CD4-positive, alpha-beta memory T cell (primary cell): ENCODE measurements around the gene PFDN5. TPM values are rescaled to one million over a fixed set of nuclear protein-coding genes. Genes with fewer than 3 reads are reported as not detected.

ENCODE experiments used
- CTCF ChIA-PET: fragments of 350-600 bp; sonication (Branson Sonifier 250); formaldehyde crosslinking; loops from one replicate; lab custom pipeline; 2021; ENCODE audit warnings: inconsistent platforms; ENCODE audit not compliant: partially characterized antibody; lab: Charles Lee
- POLR2A ChIA-PET: fragments of 350-600 bp; sonication (Branson Sonifier 250); formaldehyde crosslinking; loops from one replicate; lab custom pipeline; 2021; ENCODE audit not compliant: partially characterized antibody; lab: Charles Lee
- DNase-seq, 5 donors: peaks; one replicate each; pipeline versions ENCODE4 v3.0.0 to v3.0.0-alpha.2; 2020 to 2022; ENCODE audit warnings: mixed read lengths in 1 of 5
- H3K27ac ChIP-seq: one replicate; pipeline ENCODE4 v1.7.0; 2013; ENCODE audit warnings: low read depth, low read length
- H3K27me3 ChIP-seq: 2 replicates; pipeline ENCODE4 v1.7.0; 2013; ENCODE audit warnings: mild to moderate bottlenecking, low read length, moderate library complexity; ENCODE audit not compliant: insufficient read depth
- H3K36me3 ChIP-seq: 2 replicates; pipeline ENCODE4 v1.7.0; 2013; ENCODE audit warnings: mild to moderate bottlenecking, low read length, moderate library complexity; ENCODE audit not compliant: insufficient read depth
- H3K4me1 ChIP-seq: 2 replicates; pipeline ENCODE4 v1.7.0; 2013; ENCODE audit warnings: mild to moderate bottlenecking, low read length, moderate library complexity; ENCODE audit not compliant: insufficient read depth
- H3K4me3 ChIP-seq, 2 donors: one replicate each; pipeline ENCODE4 v1.7.0; 2013; ENCODE audit warnings: low read length in 2 of 2, mild to moderate bottlenecking in 1 of 2
- H3K9me3 ChIP-seq, 2 donors: one replicate each; pipeline ENCODE4 v1.7.0; 2013; ENCODE audit warnings: low read length in 2 of 2, control low read depth in 1 of 2; ENCODE audit not compliant: control insufficient read depth in 1 of 2
- H3K27ac Mint-ChIP-seq, 7 donors: one replicate each; pipeline ENCODE4 v1.8.0; 2020 to 2021; ENCODE audit warnings: mixed read lengths in 7 of 7, mild to moderate bottlenecking in 6 of 7, inconsistent platforms in 3 of 7, moderate library complexity in 3 of 7
- H3K27me3 Mint-ChIP-seq, 2 donors: one replicate each; pipeline ENCODE4 v1.8.0; 2020 to 2021; ENCODE audit warnings: mixed read lengths in 2 of 2
- H3K36me3 Mint-ChIP-seq, 2 donors: one replicate each; pipeline ENCODE4 v1.8.0; 2020 to 2021; ENCODE audit warnings: mixed read lengths in 2 of 2, inconsistent platforms in 1 of 2, mild to moderate bottlenecking in 1 of 2
- H3K4me1 Mint-ChIP-seq, 4 donors: one replicate each; pipeline ENCODE4 v1.8.0; 2020 to 2021; ENCODE audit warnings: mixed read lengths in 4 of 4, mild to moderate bottlenecking in 1 of 4
- H3K4me3 Mint-ChIP-seq, 8 donors: one replicate each; pipeline ENCODE4 v1.8.0; 2020 to 2021; ENCODE audit warnings: mixed read lengths in 8 of 8, mild to moderate bottlenecking in 7 of 8, moderate library complexity in 6 of 8, inconsistent platforms in 3 of 8
- H3K9me3 Mint-ChIP-seq, 8 donors: one replicate each; pipeline ENCODE4 v1.8.0; 2020 to 2021; ENCODE audit warnings: mixed read lengths in 8 of 8, mild to moderate bottlenecking in 5 of 8, inconsistent platforms in 3 of 8, moderate library complexity in 1 of 8
- intact Hi-C: fragments of 100-400 bp; cut with micrococcal nuclease; formaldehyde crosslinking; loops from one replicate; pipeline ENCODE4 v1.15.1; 2023
- polyA plus RNA-seq, 2 donors: library from polyadenylated mRNA; unstranded; fragments of 300-500 nt; fragmentation: Illumina TruSeq; gene quantifications; one replicate each; pipeline ENCODE4 v1.2.3, GENCODE V29; 2021
- total RNA-seq, 2 experiments: library from RNA; stranded (reverse); gene quantifications; one replicate each; pipeline ENCODE4 v1.2.3, GENCODE V29; 2021

PFDN5 gene
- total and polyA plus RNA-seq, 4 experiments from 2014 or later: 717 to 1,410 (median 1,012) TPM

DNA sequence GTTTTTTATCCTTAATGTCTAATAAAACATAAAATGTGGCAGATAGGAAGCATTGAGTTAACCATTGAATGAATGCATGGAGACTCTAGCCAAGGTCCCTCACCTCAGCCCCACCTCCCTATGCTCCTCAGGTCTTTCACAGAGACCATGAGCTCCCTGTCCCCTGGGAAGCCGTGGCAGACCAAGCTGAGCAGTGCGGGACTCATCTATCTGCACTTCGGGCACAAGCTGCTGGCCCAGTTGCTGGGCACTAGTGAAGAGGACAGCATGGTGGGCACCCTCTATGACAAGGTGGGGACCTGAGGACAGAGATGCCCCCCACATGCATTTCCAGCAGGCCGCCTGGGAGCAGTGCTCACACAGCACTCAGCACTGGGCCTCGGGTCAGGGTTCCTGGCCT, 7.6 kb downstream of the PFDN5 start:
- peaks cover 0 to 1% (median 0%) of the 10 kb centered on the region in 8 donors for H3K9me3 Mint-ChIP-seq
- H3K9me3 ChIP-seq: no peaks in the 10 kb centered on the region
- peak overlapping the region in 3 of 7 donors; percentile 66 to 92 (median 78) for H3K27ac Mint-ChIP-seq
- H3K4me3 ChIP-seq: no peak overlapping the region
- H3K4me1 Mint-ChIP-seq: peaks cover 26 to 49% (median 39%) of the 10 kb centered on the region in 4 donors
- POLR2A ChIA-PET: interaction anchor here (3.0 to 9.4 kb wide), 2 partner anchors 8 to 19 kb away, joined by 11 to 193 read pairs; partner anchors contain the start of genes AAAS and PFDN5
- H3K4me1 ChIP-seq: peaks cover 51% of the 10 kb centered on the region
- peaks cover 49% of the 10 kb centered on the region for H3K36me3 ChIP-seq
- CTCF ChIA-PET: interaction anchor here (1.2 to 1.6 kb wide), 3 partner anchors 18 to 143 kb away, joined by 3 to 8 read pairs (median 6); partner anchors contain the start of gene AAAS
- no peaks in the 10 kb centered on the region for H3K27me3 ChIP-seq
- H3K27ac ChIP-seq: no peak overlapping the region
- intact Hi-C loops: no loop called here
- H3K4me3 Mint-ChIP-seq: peak overlapping the region in 6 of 8 donors; percentile 22 to 99 (median 48)
- no peaks in the 10 kb centered on the region for H3K27me3 Mint-ChIP-seq
- peaks cover 39 to 71% of the 10 kb centered on the region in 2 donors for H3K36me3 Mint-ChIP-seq
- DNase-seq: no peak

DNA sequence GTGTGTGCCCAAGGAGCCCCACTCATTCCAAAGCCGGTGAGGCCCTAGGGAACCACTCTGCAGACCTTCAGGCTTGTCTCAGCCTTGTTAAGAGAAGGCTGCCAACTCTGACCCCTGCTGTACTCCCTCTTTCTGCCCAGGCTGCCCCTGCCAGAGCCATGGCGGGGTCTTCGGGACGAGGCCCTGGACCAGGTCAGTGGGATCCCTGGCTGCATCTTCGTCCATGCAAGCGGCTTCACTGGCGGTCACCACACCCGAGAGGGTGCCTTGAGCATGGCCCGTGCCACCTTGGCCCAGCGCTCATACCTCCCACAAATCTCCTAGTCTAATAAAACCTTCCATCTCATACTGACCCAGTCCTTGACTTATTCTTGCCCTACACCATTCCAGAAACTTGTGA, 11.5 kb downstream of the PFDN5 start:
- DNase-seq: no peak
- Histone ChIP-seq H3K27ac (no peak overlapping the region), H3K36me3 (peaks cover 61% of the 10 kb centered on the region), H3K4me1 (peaks cover 14% of the 10 kb centered on the region), H3K27me3 (no peaks in the 10 kb centered on the region), H3K4me3 (no peak overlapping the region), H3K9me3 (no peaks in the 10 kb centered on the region)
- ChIA-PET CTCF (interaction anchor here (1.0 to 2.4 kb wide), 3 partner anchors 15 to 95 kb away, joined by 3 to 8 read pairs (median 4); partner anchors contain the start of gene AAAS), POLR2A (no interaction called here)
- no peaks in the 10 kb centered on the region for H3K27me3 Mint-ChIP-seq
- no peak overlapping the region for H3K4me3 Mint-ChIP-seq
- no peaks in the 10 kb centered on the region for H3K9me3 Mint-ChIP-seq
- intact Hi-C loops: no loop called here
- peaks cover 6 to 15% (median 10%) of the 10 kb centered on the region in 4 donors for H3K4me1 Mint-ChIP-seq
- peaks cover 45 to 69% of the 10 kb centered on the region in 2 donors for H3K36me3 Mint-ChIP-seq
- H3K27ac Mint-ChIP-seq: peak overlapping the region in 2 of 7 donors; percentile 19 to 52

DNA sequence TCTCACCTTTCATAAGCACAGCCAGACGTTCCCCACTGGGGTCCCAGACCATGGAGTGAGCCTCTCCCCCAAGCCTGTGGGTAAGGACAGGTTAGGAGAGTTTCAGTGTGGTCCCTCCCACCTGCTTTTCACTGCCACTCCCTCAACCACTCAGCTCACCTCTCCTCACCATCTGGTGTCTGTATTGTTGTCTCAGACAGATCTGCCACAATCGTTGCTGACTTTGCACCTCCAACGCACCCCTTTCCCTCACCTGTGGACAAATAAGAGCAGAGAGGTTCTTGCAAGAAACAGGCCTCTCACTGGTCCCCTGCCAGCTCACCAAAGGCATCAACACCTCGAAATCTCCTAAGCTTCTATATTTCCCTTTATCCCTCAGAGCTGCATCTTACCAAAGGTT, 12.9 kb downstream of the PFDN5 start:
- H3K4me1 ChIP-seq: peaks cover 4% of the 10 kb centered on the region
- H3K27me3 ChIP-seq: no peaks in the 10 kb centered on the region
- H3K27ac ChIP-seq: no peak overlapping the region
- CTCF ChIA-PET: interaction anchor here (1.8 to 2.5 kb wide), 2 partner anchors 13 to 149 kb away, joined by 4 to 10 read pairs; partner anchors contain the start of gene AAAS
- H3K9me3 Mint-ChIP-seq: no peaks in the 10 kb centered on the region
- no peaks in the 10 kb centered on the region for H3K27me3 Mint-ChIP-seq
- H3K4me3 ChIP-seq: no peak overlapping the region
- peaks cover 0 to 2% (median under 1%) of the 10 kb centered on the region in 4 donors for H3K4me1 Mint-ChIP-seq
- DNase-seq: no peak
- H3K36me3 Mint-ChIP-seq: peaks cover 44 to 64% of the 10 kb centered on the region in 2 donors
- intact Hi-C loops: no loop called here
- H3K4me3 Mint-ChIP-seq: peak overlapping the region in 1 of 8 donors; percentile 5
- POLR2A ChIA-PET: no interaction called here
- H3K27ac Mint-ChIP-seq: peak overlapping the region in 3 of 7 donors; percentile 2 to 22 (median 17)
- no peaks in the 10 kb centered on the region for H3K9me3 ChIP-seq
- peaks cover 51% of the 10 kb centered on the region for H3K36me3 ChIP-seq

DNA sequence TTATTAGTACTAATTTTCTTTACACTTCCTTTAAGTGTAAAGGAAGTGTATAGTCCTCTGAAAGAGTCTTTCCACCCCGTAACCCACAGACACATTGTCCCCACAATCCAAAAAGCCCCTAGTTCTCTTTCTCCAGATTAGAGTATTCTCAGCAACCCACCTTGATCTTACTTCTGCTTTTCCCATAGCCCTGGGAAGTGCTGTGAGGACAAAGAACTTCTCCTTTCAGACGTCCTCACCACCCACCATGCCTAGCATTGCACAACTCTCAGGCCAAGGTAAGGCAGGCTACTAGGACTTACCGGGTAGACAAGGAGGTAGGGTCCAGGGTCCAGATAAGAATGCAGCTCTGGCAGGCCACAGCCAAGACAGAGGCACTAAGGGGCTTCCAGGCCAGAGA, 18.7 kb downstream of the PFDN5 start:
- Histone ChIP-seq H3K9me3 (no peaks in the 10 kb centered on the region), H3K27me3 (no peaks in the 10 kb centered on the region), H3K4me1 (no peaks in the 10 kb centered on the region), H3K36me3 (peaks cover 42% of the 10 kb centered on the region), H3K27ac (no peak overlapping the region), H3K4me3 (no peak overlapping the region)
- Mint-ChIP-seq H3K4me3 (no peak overlapping the region), H3K27me3 (no peaks in the 10 kb centered on the region), H3K27ac (peak overlapping the region in 4 of 7 donors; percentile 23 to 86 (median 66)), H3K4me1 (peaks cover 3 to 5% (median 4%) of the 10 kb centered on the region in 4 donors), H3K9me3 (no peaks in the 10 kb centered on the region), H3K36me3 (peaks cover 46 to 54% of the 10 kb centered on the region in 2 donors)
- no peak for DNase-seq
- intact Hi-C loops: no loop called here
- POLR2A ChIA-PET: interaction anchor here (0.9 kb wide), 1 partner anchor 12 kb away, joined by 3 read pairs; no protein-coding TSS in a partner anchor
- CTCF ChIA-PET: interaction anchor here (1.2 to 1.5 kb wide), 4 partner anchors 10 to 154 kb away, joined by 3 to 6 read pairs (median 4); no protein-coding TSS in a partner anchor

GRCh38 chr12:53320352-53321195, 25.2 kb downstream of the PFDN5 start:
- H3K27me3 Mint-ChIP-seq: peaks cover 0 to 2% of the 10 kb centered on the region in 2 donors
- peaks cover 14 to 37% of the 10 kb centered on the region in 2 donors for H3K36me3 Mint-ChIP-seq
- intact Hi-C loops: loop anchor here (1.0 kb wide), 6 partner anchors 21 to 181 kb away; partner anchors contain the start of genes CSAD, MYG1, PFDN5 and TARBP2
- H3K36me3 ChIP-seq: peaks cover 15% of the 10 kb centered on the region
- H3K4me1 ChIP-seq: peaks cover 39% of the 10 kb centered on the region
- peak overlapping the region; percentile 74 for H3K27ac ChIP-seq
- H3K9me3 ChIP-seq: no peaks in the 10 kb centered on the region
- peak overlapping the region; percentile 94 to 100 (median 97) for H3K4me3 Mint-ChIP-seq
- H3K27ac Mint-ChIP-seq: peak overlapping the region; percentile 90 to 100 (median 97)
- no peaks in the 10 kb centered on the region for H3K27me3 ChIP-seq
- DNase-seq: no peak
- H3K9me3 Mint-ChIP-seq: no peaks in the 10 kb centered on the region
- POLR2A ChIA-PET: interaction anchor here (0.5 to 8.9 kb wide), 32 partner anchors 10 to 315 kb away, joined by 3 to 193 read pairs (median 5); partner anchors contain the start of genes CSAD, EIF4B, ESPL1 and ITGB7
- peak overlapping the region; percentile 87 to 94 for H3K4me3 ChIP-seq
- H3K4me1 Mint-ChIP-seq: peaks cover 23 to 48% (median 38%) of the 10 kb centered on the region in 4 donors
- CTCF ChIA-PET: interaction anchor here (0.6 to 14.0 kb wide), 50 partner anchors 8 to 355 kb away, joined by 3 to 294 read pairs (median 5); partner anchors contain the start of genes CSAD, EIF4B, ESPL1 and ITGB7

DNA sequence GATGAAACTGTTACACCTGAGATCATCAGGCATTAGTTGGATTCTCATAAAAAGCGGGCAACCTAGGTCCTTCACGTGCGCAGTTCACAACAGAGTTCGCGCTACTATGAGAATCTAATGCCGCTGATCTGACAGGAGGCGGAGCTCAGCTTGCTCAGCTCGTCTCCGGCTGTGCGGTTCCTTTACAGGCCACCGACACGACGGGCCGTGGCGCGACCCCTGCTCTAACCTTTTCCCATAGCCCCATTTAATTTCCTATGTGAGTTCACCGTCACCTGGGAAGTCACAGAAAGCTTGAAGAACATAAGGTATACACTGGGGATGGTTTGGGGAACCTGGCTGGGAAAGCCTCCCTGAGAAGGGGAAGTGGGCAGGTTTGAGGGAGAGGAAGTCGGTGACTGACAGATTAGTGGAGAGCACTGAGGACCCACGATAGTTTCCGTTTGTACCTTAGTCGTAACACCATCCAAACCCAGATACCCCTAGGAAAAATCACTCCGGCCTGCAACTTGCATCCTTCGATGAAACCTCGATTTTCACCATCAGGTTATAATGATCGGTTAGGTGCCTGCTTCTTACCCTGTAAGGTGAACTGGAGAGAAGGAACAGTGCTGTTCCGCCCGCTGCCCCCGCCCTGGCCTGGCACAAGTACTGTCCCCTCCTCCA, 28.9 kb downstream of the PFDN5 start:
- peaks cover 44% of the 10 kb centered on the region for H3K4me1 ChIP-seq
- Mint-ChIP-seq H3K27ac (peak overlapping the region; percentile 95 to 98 (median 97)), H3K36me3 (peaks cover 0 to 17% of the 10 kb centered on the region in 2 donors), H3K9me3 (no peaks in the 10 kb centered on the region), H3K4me1 (peaks cover 24 to 52% (median 34%) of the 10 kb centered on the region in 4 donors), H3K4me3 (peak overlapping the region; percentile 88 to 98 (median 94)), H3K27me3 (peaks cover 2 to 3% of the 10 kb centered on the region in 2 donors)
- H3K4me3 ChIP-seq: peak overlapping the region; percentile 61 to 79
- peaks cover under 1% of the 10 kb centered on the region for H3K36me3 ChIP-seq
- no peaks in the 10 kb centered on the region for H3K9me3 ChIP-seq
- H3K27ac ChIP-seq: peak overlapping the region; percentile 70
- peak; percentile 59 to 68 (median 67) for DNase-seq
- CTCF ChIA-PET: interaction anchor here (0.9 to 14.0 kb wide), 22 partner anchors 10 to 276 kb away, joined by 3 to 294 read pairs (median 6); partner anchors contain the start of genes AMHR2, ESPL1, ITGB7 and MAP3K12
- H3K27me3 ChIP-seq: no peaks in the 10 kb centered on the region
- intact Hi-C loops: loop anchor here (1.0 to 2.0 kb wide), 5 partner anchors 21 to 184 kb away; partner anchors contain the start of genes ESPL1 and SP1
- POLR2A ChIA-PET: interaction anchor here (0.9 to 8.9 kb wide), 21 partner anchors 20 to 318 kb away, joined by 3 to 193 read pairs (median 5); partner anchors contain the start of genes CSAD, EIF4B, ITGB7 and MAP3K12
